ENCODE data around the gene SAE1. TPM values are rescaled to one million over a fixed set of nuclear protein-coding genes. Genes with fewer than 3 reads are reported as not detected.

Gene SAE1
- total RNA-seq, 1 donor from 2014 or later, result 57.6 TPM

GRCh38 chr19:47096100-47096704 lies 34.4 kb upstream of the SAE1 start:
- TF ChIP-seq CTCF (IDR thresholded peaks at IDR 0.05), result no peak
- peak; percentile 83 for ATAC-seq
- H3K27me3 ChIP-seq, result no peaks in the 10 kb centered on the region
- no peaks in the 10 kb centered on the region for H3K9me3 ChIP-seq
- peak overlapping the region; percentile 90 for H3K27ac ChIP-seq
- peaks cover 52% of the 10 kb centered on the region for H3K4me1 ChIP-seq
- intact Hi-C loops (cut with DNase I), result no loop called here
- peak; percentile 94 for DNase-seq
- peaks cover 27% of the 10 kb centered on the region for H3K36me3 ChIP-seq
- no peak overlapping the region for H3K4me3 ChIP-seq

- Histone ChIP-seq H3K36me3 (peaks cover 22% of the 10 kb centered on the region), H3K27me3 (no peaks in the 10 kb centered on the region), H3K9me3 (no peaks in the 10 kb centered on the region), H3K4me3 (no peak overlapping the region), H3K4me1 (peaks cover 52% of the 10 kb centered on the region), H3K27ac (peak overlapping the region; percentile 90)
- no peak for TF ChIP-seq CTCF (IDR thresholded peaks at IDR 0.05)
- intact Hi-C loops (cut with DNase I), result no loop called here
- DNase-seq, result no peak
- peak; percentile 5 for ATAC-seq
Measured at GRCh38 chr19:47096721-47097120, 33.9 kb upstream of the SAE1 start.

- intact Hi-C loops (cut with DNase I), result no loop called here
- Histone ChIP-seq H3K4me3 (no peak overlapping the region), H3K36me3 (peaks cover 14% of the 10 kb centered on the region), H3K9me3 (no peaks in the 10 kb centered on the region), H3K4me1 (peaks cover 52% of the 10 kb centered on the region), H3K27ac (peak overlapping the region; percentile 90), H3K27me3 (no peaks in the 10 kb centered on the region)
- DNase-seq, result no peak
- peak; percentile 53 for ATAC-seq
- TF ChIP-seq CTCF (IDR thresholded peaks at IDR 0.05), result no peak
Measured at GRCh38 chr19:47097396-47098201, 33.0 kb upstream of the SAE1 start.

GRCh38 chr19:47098608-47099007 lies 32.0 kb upstream of the SAE1 start:
- no peak for TF ChIP-seq CTCF (IDR thresholded peaks at IDR 0.05)
- no peak for ATAC-seq
- peaks cover 9% of the 10 kb centered on the region for H3K36me3 ChIP-seq
- no peak for DNase-seq
- H3K9me3 ChIP-seq, result no peaks in the 10 kb centered on the region
- H3K4me3 ChIP-seq, result no peak overlapping the region
- peaks cover 57% of the 10 kb centered on the region for H3K4me1 ChIP-seq
- intact Hi-C loops (cut with DNase I), result no loop called here
- H3K27ac ChIP-seq, result peak overlapping the region; percentile 25
- H3K27me3 ChIP-seq, result no peaks in the 10 kb centered on the region

- H3K4me1 ChIP-seq, result peaks cover 50% of the 10 kb centered on the region
- no peak overlapping the region for H3K27ac ChIP-seq
- H3K36me3 ChIP-seq, result peaks cover 2% of the 10 kb centered on the region
- no peaks in the 10 kb centered on the region for H3K9me3 ChIP-seq
- ATAC-seq (no peak), DNase-seq (no peak)
- no peak for TF ChIP-seq CTCF (IDR thresholded peaks at IDR 0.05)
- H3K4me3 ChIP-seq, result no peak overlapping the region
- H3K27me3 ChIP-seq, result no peaks in the 10 kb centered on the region
- intact Hi-C loops (cut with DNase I), result no loop called here
Measured at GRCh38 chr19:47099576-47100050, 31.0 kb upstream of the SAE1 start.
